Heart left ventricle (tissue), 16 donors: ENCODE measurements around the gene PPP1R15A. TPM values are rescaled to one million over a fixed set of nuclear protein-coding genes. Genes with fewer than 3 reads are reported as not detected.

ENCODE experiments used
- ATAC-seq, 4 donors: fragments of 200-7000 bp; cut with Tn5 transposase; one replicate each; pipeline ENCODE4 v1.9.1; 2020 to 2022; ENCODE audit warnings: moderate library complexity in 4 of 4, mild to moderate bottlenecking in 3 of 4, moderate number of reproducible peaks in 1 of 4
- DNase-seq, 5 donors: peaks; one replicate each; pipeline ENCODE4 v3.0.0-alpha.2; 2020
- H3K27ac ChIP-seq, 12 donors: fragments of 200-600 bp; sonication (generic) in 4 of 12; one replicate each; pipeline versions ENCODE4 v1.5.0 to v1.8.0; 2016 to 2022; ENCODE audit warnings: mild to moderate bottlenecking in 2 of 12
- H3K27me3 ChIP-seq, 9 donors: fragments of 200-600 bp; sonication (generic) in 2 of 9; one replicate each; pipeline versions ENCODE4 v1.5.1 to v1.8.0; 2016 to 2022; ENCODE audit warnings: mild to moderate bottlenecking in 3 of 9
- H3K36me3 ChIP-seq, 9 donors: fragments of 200-600 bp; sonication (generic) in 2 of 9; one replicate each; pipeline versions ENCODE4 v1.5.0 to v1.8.0; 2018 to 2022; ENCODE audit warnings: mild to moderate bottlenecking in 2 of 9
- H3K4me1 ChIP-seq, 12 donors: fragments of 200-600 bp; sonication (generic) in 4 of 12; one replicate each; pipeline versions ENCODE4 v1.5.0 to v1.8.0; 2016 to 2022; ENCODE audit warnings: mild to moderate bottlenecking in 3 of 12
- H3K4me3 ChIP-seq, 12 donors: fragments of 200-600 bp; sonication (generic) in 4 of 12; one replicate each; pipeline versions ENCODE4 v1.5.0 to v1.8.0; 2017 to 2022; ENCODE audit warnings: mild to moderate bottlenecking in 9 of 12, moderate library complexity in 4 of 12
- H3K9me3 ChIP-seq, 12 donors: fragments of 200-600 bp; sonication (generic) in 4 of 12; one replicate each; pipeline versions ENCODE4 v1.5.0 to v1.8.0; 2016 to 2022; ENCODE audit warnings: mild to moderate bottlenecking in 1 of 12
- CTCF ChIP-seq, 12 donors: fragments of 200-600 bp; sonication (generic) in 4 of 12; IDR thresholded peaks; one replicate each; pipeline versions ENCODE4 v1.5.0 to v1.8.0; 2018 to 2022; ENCODE audit warnings: antibody characterized with exemption in 12 of 12, mild to moderate bottlenecking in 5 of 12
- POLR2A ChIP-seq, 2 donors: fragments of 450-650 bp; IDR thresholded peaks; one replicate each; pipeline ENCODE4 v1.6.1; 2017; ENCODE audit warnings: antibody characterized with exemption in 2 of 2, mild to moderate bottlenecking in 2 of 2, moderate library complexity in 2 of 2
- WGBS, 4 donors: extraction: QIAGEN DNeasy Blood & Tissue Kit in 2 of 4; methylation state at CpG; one replicate each; pipeline versions ENCODE4 v1.1.5 to v1.1.7; 2013 to 2018; 5-methylcytosine and 5-hydroxymethylcytosine counted together
- intact Hi-C, 10 donors: fragments of 100-400 bp; cut with DNase I; formaldehyde crosslinking; loops; one replicate each; pipeline versions ENCODE4 v1.11.1 to v1.14.2; 2022
- polyA plus RNA-seq, 2 donors: library from polyadenylated mRNA; stranded (reverse); fragments of 200-250 nt; gene quantifications; one replicate each; pipeline ENCODE4 v1.2.3, GENCODE V29; 2013
- total RNA-seq, 9 donors: library from RNA; depleted of rRNA in 2 of 9; stranded (reverse); fragments of >200 nt in 2 of 9; fragmentation: NEBNext Ultra II Directional in 3 of 9; extraction: Animal tissue kit (Norgen Biotek cat#: 25700) in 3 of 9; gene quantifications; one replicate each; pipeline versions ENCODE4 v1.1.0 to v1.2.4, GENCODE V29; 2016 to 2023
- donor health status: ischemic (EF 13 %, LVEDD 7.1; RV severe dilation, severe dysfunction).
- donor health status: healthy with polysubstance abuse.
- donor health status: DM: no; HTN: yes; CAD: no.
- donor health status: DM: no; HTN: no; CAD: no.
- donor health status: ischemic (EF 25% LVEDD 6.9; RV normal size, moderate dysfunction).
- donor health status: ischemic (EF 25% LVEDD 5.7; RV mildly dilated, moderate dysfunction).
- donor health status: healthy.
- donor health status: DM: yes; HTN: yes; CAD: no.
- donor health status: ischemic (EF 35%, LVEDD 5.7; RV mildly dilated, moderate dysfunction).
- donor health status: nonischemic (EF 11% LVEDD 7.7; RV severe dilation, severe dysfunction).
- donor health status: DM: yes; HTN: yes; CAD: no.
- donor health status: PGD.
- donor health status: ischemic (EF 29% LVEDD 5.4; RV normal size, mild dysfunction).
- donor health status: nonischemic (EF 23%, LVEDD 6.1; RV moderate dilation, normal function).

PPP1R15A gene
- total and polyA plus RNA-seq, 11 donors, result 51.7 to 181 (median 68.2) TPM

- ATAC-seq (no peak), DNase-seq (no peak)
- Histone ChIP-seq H3K27ac (no peak overlapping the region), H3K27me3 (no peaks in the 10 kb centered on the region), H3K4me3 (no peak overlapping the region), H3K9me3 (no peaks in the 10 kb centered on the region), H3K4me1 (peaks cover 0 to 15% (median 7%) of the 10 kb centered on the region in 12 donors), H3K36me3 (peaks cover 0 to 98% (median 97%) of the 10 kb centered on the region in 9 donors)
- intact Hi-C loops, result loop anchor here in 2 of 10 donors (5.0 kb wide), 1 partner anchor 41 kb away; the partner anchor contains the start of gene BAX (in 2 of the 2)
- TF ChIP-seq POLR2A (IDR thresholded peaks at IDR 0.05) (no peak), CTCF (IDR thresholded peaks at IDR 0.05) (no peak)
- 89 to 95% (median 92%) methylated on average over 2 of the region's 2 CpGs for WGBS, 4 donors
These were observed 38.6 kb downstream of the PPP1R15A start for GRCh38 chr19:48910803-48911202.

- DNase-seq (no peak), ATAC-seq (no peak)
- H3K4me3 ChIP-seq, result no peak overlapping the region
- peaks cover 0 to 13% (median 7%) of the 10 kb centered on the region in 12 donors for H3K4me1 ChIP-seq
- TF ChIP-seq POLR2A (IDR thresholded peaks at IDR 0.05), result no peak
- TF ChIP-seq CTCF (IDR thresholded peaks at IDR 0.05), result no peak
- H3K36me3 ChIP-seq, result peaks cover 0 to 98% (median 95%) of the 10 kb centered on the region in 9 donors
- no peaks in the 10 kb centered on the region for H3K9me3 ChIP-seq
- 87 to 93% (median 89%) methylated on average over 9 of the region's 9 CpGs for whole genome bisulfite sequencing, 4 donors
- no peaks in the 10 kb centered on the region for H3K27me3 ChIP-seq
- intact Hi-C loops, result loop anchor here in 2 of 10 donors (5.0 kb wide), 1 partner anchor 39 kb away; the partner anchor contains the start of gene BAX (in 2 of the 2)
- H3K27ac ChIP-seq, result no peak overlapping the region
These were observed 41.1 kb downstream of the PPP1R15A start for GRCh38 chr19:48913114-48913889.

GRCh38 chr19:48914181-48914580, 42.0 kb downstream of the PPP1R15A start:
- no peak for TF ChIP-seq CTCF (IDR thresholded peaks at IDR 0.05)
- no peak for TF ChIP-seq POLR2A (IDR thresholded peaks at IDR 0.05)
- no peaks in the 10 kb centered on the region for H3K27me3 ChIP-seq
- intact Hi-C loops, result loop anchor here in 2 of 10 donors (5.0 kb wide), 1 partner anchor 38 kb away; the partner anchor contains the start of gene BAX (in 2 of the 2)
- no peak for ATAC-seq
- no peak for DNase-seq
- H3K4me3 ChIP-seq, result no peak overlapping the region
- H3K9me3 ChIP-seq, result no peaks in the 10 kb centered on the region
- H3K36me3 ChIP-seq, result peaks cover 4 to 100% (median 98%) of the 10 kb centered on the region in 9 donors
- no peak overlapping the region for H3K27ac ChIP-seq
- WGBS, 4 donors, result 85 to 96% (median 91%) methylated on average over 8 of the region's 8 CpGs
- H3K4me1 ChIP-seq, result peaks cover 0 to 9% (median 5%) of the 10 kb centered on the region in 12 donors

GRCh38 chr19:48915757-48916156, 43.5 kb downstream of the PPP1R15A start:
- Histone ChIP-seq H3K4me1 (no peaks in the 10 kb centered on the region), H3K36me3 (peaks cover 4 to 100% (median 96%) of the 10 kb centered on the region in 9 donors), H3K4me3 (no peak overlapping the region), H3K27ac (no peak overlapping the region), H3K9me3 (no peaks in the 10 kb centered on the region), H3K27me3 (no peaks in the 10 kb centered on the region)
- 83 to 90% (median 88%) methylated on average over 8 of the region's 8 CpGs for WGBS, 4 donors
- intact Hi-C loops, result no loop called here
- ATAC-seq, result no peak
- no peak for TF ChIP-seq CTCF (IDR thresholded peaks at IDR 0.05)
- no peak for TF ChIP-seq POLR2A (IDR thresholded peaks at IDR 0.05)
- DNase-seq, result no peak
